NCI-H2171 (cell line): Measurements from ENCODE around the gene PRDX5.
A peak's percentile ranks its signal among the peaks of the same experiment; 100 is the strongest.

Source experiments
- DNase-seq: peaks from one replicate; lab custom pipeline; 2025; lab: John Stamatoyannopoulos, UW

PRDX5 gene

GRCh38 chr11:64324692-64325469 is 7.0 kb downstream of the PRDX5 start:
- peak; percentile 33 for DNase-seq

- no peak for DNase-seq
Measured at GRCh38 chr11:64327375-64327774, 9.5 kb downstream of the PRDX5 start.

- no peak for DNase-seq
Measured at GRCh38 chr11:64327993-64328392, 10.1 kb downstream of the PRDX5 start.

GRCh38 chr11:64330888-64331287 is 13.0 kb downstream of the PRDX5 start:
- DNase-seq: no peak

GRCh38 chr11:64331569-64332371 is 13.8 kb downstream of the PRDX5 start:
- no peak for DNase-seq

GRCh38 chr11:64333556-64333955 is 15.6 kb downstream of the PRDX5 start:
- no peak for DNase-seq

GRCh38 chr11:64334764-64335735 is 17.1 kb downstream of the PRDX5 start:
- DNase-seq: peak; percentile 97

GRCh38 chr11:64337538-64338249 is 19.8 kb downstream of the PRDX5 start:
- no peak for DNase-seq

- peak; percentile 78 for DNase-seq
Measured at GRCh38 chr11:64338716-64339115, 20.8 kb downstream of the PRDX5 start.

GRCh38 chr11:64339286-64339685 is 21.4 kb downstream of the PRDX5 start:
- no peak for DNase-seq

- no peak for DNase-seq
Measured at GRCh38 chr11:64339754-64340408, 22.0 kb downstream of the PRDX5 start, which contains the start of gene CCDC88B. CCDC88B (plus strand) TSS chr11:64340204; CDS start chr11:64340267, 63 bp downstream.

GRCh38 chr11:64340671-64341335 is 22.9 kb downstream of the PRDX5 start:
- no peak for DNase-seq

- DNase-seq: no peak
Measured at GRCh38 chr11:64341429-64341828, 23.5 kb downstream of the PRDX5 start.

- DNase-seq: peak; percentile 89
Measured at GRCh38 chr11:64341851-64342791, 24.2 kb downstream of the PRDX5 start.

- no peak for DNase-seq
Measured at GRCh38 chr11:64342869-64343745, 25.2 kb downstream of the PRDX5 start.

- no peak for DNase-seq
Measured at GRCh38 chr11:64343767-64344559, 26.0 kb downstream of the PRDX5 start.

GRCh38 chr11:64344787-64345186 is 26.9 kb downstream of the PRDX5 start:
- no peak for DNase-seq
